SH-SY5Y (cell line): ENCODE measurements around the gene TSPAN4.

ENCODE experiments used
- GATA2 ChIP-seq: IDR thresholded peaks from 2 replicates; pipeline ENCODE4 v1.6.1; 2011; ENCODE audit warnings: mild to moderate bottlenecking, low read depth, low read length
- GATA3 ChIP-seq: IDR thresholded peaks from 2 replicates; pipeline ENCODE4 v1.6.1; 2011; ENCODE audit warnings: low read depth, mild to moderate bottlenecking, low read length, moderate library complexity

DNA sequence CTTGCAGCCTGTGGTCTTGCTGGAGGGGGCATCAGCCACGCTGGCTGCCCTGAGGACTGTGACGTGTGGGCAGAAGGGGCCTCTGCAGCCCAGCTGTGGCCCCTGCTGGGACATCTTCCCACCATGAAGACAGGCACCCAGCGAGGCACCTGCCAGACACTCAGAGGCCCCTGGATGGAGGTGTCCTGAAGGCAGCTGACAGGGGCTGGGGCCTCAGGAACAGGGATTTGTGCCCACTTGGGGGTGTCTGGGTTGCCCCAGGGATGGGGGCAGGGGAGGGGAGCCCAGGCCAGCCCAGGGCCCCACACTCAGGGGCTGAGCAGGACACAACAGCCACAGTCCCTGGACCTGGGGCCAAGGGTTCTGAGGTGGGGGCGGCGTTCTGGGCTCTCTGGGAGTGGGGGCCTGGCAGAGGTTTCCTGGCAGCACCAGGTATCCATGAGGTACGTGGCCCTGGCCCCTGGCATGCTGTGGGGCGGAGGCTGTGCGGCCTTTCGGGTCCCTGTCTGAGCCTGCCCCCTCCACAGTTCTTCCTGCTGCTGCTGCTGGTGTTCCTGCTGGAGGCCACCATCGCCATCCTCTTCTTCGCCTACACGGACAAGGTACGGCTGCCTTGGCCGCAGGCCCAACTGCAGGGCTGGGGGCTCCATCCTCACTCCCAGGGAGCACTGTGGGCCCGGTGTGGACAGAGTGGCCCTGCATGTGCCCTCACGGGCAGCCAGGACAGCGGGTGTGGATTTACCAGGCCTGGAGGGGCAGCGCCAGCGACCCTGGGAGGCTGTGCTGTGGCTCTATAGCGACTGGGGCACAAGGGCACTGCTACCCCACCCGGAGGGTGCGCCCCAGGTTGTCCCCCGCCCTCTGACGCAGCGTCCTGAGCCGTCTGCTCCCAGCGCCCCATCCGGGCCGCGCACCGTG, 21.5 kb downstream of the TSPAN4 start:
- TF ChIP-seq GATA2 (no peak), GATA3 (no peak)
